A673 (cell line): ENCODE measurements around the gene TAP2. TPM values are rescaled to one million over a fixed set of nuclear protein-coding genes. Genes with fewer than 3 reads are reported as not detected.

Experiments
- BruUV-seq: library from RNA; stranded (reverse); fragments of 400-500 nt; replicated peaks from 2 replicates; lab custom pipeline; 2021; lab: Mats Ljungman, UMichigan
- CTCF ChIA-PET: fragments of 300-600 bp; sonication (Branson Sonifier 250); formaldehyde crosslinking; loops from one replicate; lab custom pipeline; 2022; ENCODE audit warnings: antibody characterized with exemption; lab: Charles Lee
- POLR2A ChIA-PET: fragments of 300-600 bp; sonication (Branson Sonifier 250); formaldehyde crosslinking; loops from one replicate; lab custom pipeline; 2022; ENCODE audit warnings: antibody characterized with exemption; ENCODE audit not compliant: low non-redundant PET; lab: Charles Lee
- DNase-seq: peaks from one replicate; pipeline ENCODE4 v3.0.0-alpha.2; 2015; ENCODE audit warnings: low spot score
- H3K27ac ChIP-seq: fragments of 200-600 bp; sonication (generic); 2 replicates; pipeline ENCODE4 v1.5.1; 2016; ENCODE audit warnings: mixed run types, low read depth, mild to moderate bottlenecking, mixed read lengths, antibody characterized with exemption, low read length; ENCODE audit not compliant: poor library complexity, severe bottlenecking
- H3K27me3 ChIP-seq: fragments of 200-600 bp; sonication (generic); replicated peaks from 2 replicates; pipeline ENCODE4 v1.6.1; 2017; ENCODE audit warnings: mixed run types, low read depth, mild to moderate bottlenecking, mixed read lengths, antibody characterized with exemption, low read length; ENCODE audit not compliant: insufficient read depth, poor library complexity
- H3K36me3 ChIP-seq: fragments of 200-600 bp; sonication (generic); 2 replicates; pipeline ENCODE4 v1.6.1; 2016; ENCODE audit warnings: mixed run types, mild to moderate bottlenecking, mixed read lengths, antibody characterized with exemption, low read length; ENCODE audit not compliant: insufficient read depth, poor library complexity, severe bottlenecking
- H3K4me1 ChIP-seq: fragments of 200-600 bp; sonication (generic); 2 replicates; pipeline ENCODE4 v1.6.1; 2017; ENCODE audit warnings: mixed run types, mild to moderate bottlenecking, mixed read lengths, antibody characterized with exemption, low read length; ENCODE audit not compliant: insufficient read depth, poor library complexity, severe bottlenecking
- H3K4me3 ChIP-seq: fragments of 200-600 bp; sonication (generic); 2 replicates; pipeline ENCODE4 v1.5.1; 2016; ENCODE audit warnings: low read depth, mixed run types, mild to moderate bottlenecking, mixed read lengths, low read length; ENCODE audit not compliant: poor library complexity, severe bottlenecking
- H3K9me3 ChIP-seq: fragments of 200-600 bp; sonication (generic); 2 replicates; pipeline ENCODE4 v1.6.1; 2016; ENCODE audit warnings: mixed run types, low read depth, mild to moderate bottlenecking, mixed read lengths, antibody characterized with exemption, low read length; ENCODE audit not compliant: poor library complexity, severe bottlenecking
- CTCF ChIP-seq: fragments of 300-800, 200-600 bp; sonication (generic); conservative IDR thresholded peaks from 2 replicates; pipeline ENCODE4 v1.5.1; 2017; ENCODE audit warnings: low read depth, mild to moderate bottlenecking, antibody characterized with exemption, low read length, moderate library complexity, mixed read lengths
- EZH2 ChIP-seq: fragments of 200-600 bp; sonication (generic); IDR thresholded peaks from 2 replicates; pipeline ENCODE4 v1.6.1; 2017; ENCODE audit warnings: borderline replicate concordance, low read depth, mild to moderate bottlenecking, mixed read lengths, antibody characterized with exemption, low read length; ENCODE audit not compliant: poor library complexity, severe bottlenecking
- intact Hi-C: fragments of 100-400 bp; cut with micrococcal nuclease; formaldehyde crosslinking; loops from one replicate; pipeline ENCODE4 v1.10.0; 2022; ENCODE audit not compliant: unreplicated experiment
- total RNA-seq: library from RNA; stranded (reverse); gene quantifications from 2 replicates; pipeline ENCODE4 v1.2.3, GENCODE V29; 2021

The TAP2 gene
- total RNA-seq, 1 experiment from 2014 or later = 46.5 TPM

DNA sequence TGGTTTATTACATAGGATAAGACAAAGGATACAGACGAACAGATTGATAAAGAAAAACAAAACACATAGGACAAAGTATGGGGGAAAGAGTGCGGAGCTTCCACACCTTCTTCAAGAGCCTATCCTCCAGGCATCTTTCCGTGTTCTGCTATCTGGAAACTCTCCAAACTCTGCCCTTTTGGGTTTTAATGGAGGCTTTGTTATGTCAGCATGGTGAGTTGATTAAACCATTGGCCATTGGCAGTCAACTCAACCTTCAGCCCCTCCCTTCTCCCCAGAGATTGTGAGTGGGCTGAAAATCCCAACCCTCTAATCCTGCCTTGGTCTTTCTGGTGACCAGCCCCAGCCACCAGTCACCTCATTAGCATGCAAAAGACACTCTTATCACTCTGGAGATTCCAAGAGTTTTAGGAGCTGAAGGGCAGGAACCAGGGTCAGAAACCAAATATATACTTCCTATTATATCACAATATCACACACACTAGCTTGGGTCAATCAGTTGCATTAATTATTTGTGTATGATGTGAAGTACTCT, 45.6 kb downstream of the TAP2 start:
- Histone ChIP-seq H3K36me3 (no peaks in the 10 kb centered on the region), H3K27me3 (peaks cover 75% of the 10 kb centered on the region), H3K27ac (no peak overlapping the region), H3K9me3 (no peaks in the 10 kb centered on the region), H3K4me1 (no peaks in the 10 kb centered on the region), H3K4me3 (no peak overlapping the region)
- no peak for DNase-seq
- POLR2A ChIA-PET = no interaction called here
- CTCF ChIA-PET = no interaction called here
- no TSS peak for BruUV-seq
- TF ChIP-seq EZH2 (no peak), CTCF (no peak)
- intact Hi-C loops = loop anchor here (10.0 kb wide), 1 partner anchor 548 kb away; no protein-coding TSS in a partner anchor

DNA sequence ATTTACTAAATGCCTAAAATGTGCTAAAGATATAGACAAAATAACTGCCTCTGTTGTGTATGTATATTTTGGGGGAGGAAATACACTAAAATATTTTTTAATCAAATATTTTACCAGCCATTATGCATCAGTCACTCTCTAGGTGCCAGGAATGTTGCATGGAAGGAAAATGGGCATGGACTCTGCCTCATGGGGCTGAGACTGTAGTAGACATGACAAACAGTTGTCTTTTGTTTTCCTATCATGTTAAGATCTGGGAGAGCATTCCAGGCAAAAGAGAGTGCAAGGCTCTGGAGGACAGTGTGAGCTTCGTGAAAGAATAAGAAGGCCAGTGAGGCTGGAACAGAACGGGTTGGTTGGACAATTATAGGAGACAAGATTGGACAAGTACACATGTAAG, 48.2 kb downstream of the TAP2 start:
- ChIA-PET CTCF (interaction anchor here (1.0 kb wide), 1 partner anchor 78 kb away, joined by 3 read pairs; no protein-coding TSS in a partner anchor), POLR2A (no interaction called here)
- H3K27ac ChIP-seq = no peak overlapping the region
- no peak for DNase-seq
- H3K9me3 ChIP-seq = no peaks in the 10 kb centered on the region
- H3K27me3 ChIP-seq = peaks cover 76% of the 10 kb centered on the region
- no peaks in the 10 kb centered on the region for H3K36me3 ChIP-seq
- H3K4me1 ChIP-seq = no peaks in the 10 kb centered on the region
- TF ChIP-seq EZH2 (no peak), CTCF (no peak)
- intact Hi-C loops = loop anchor here (10.0 kb wide), 1 partner anchor 546 kb away; no protein-coding TSS in a partner anchor
- no TSS peak for BruUV-seq
- no peak overlapping the region for H3K4me3 ChIP-seq

Other genes with a start within 250 kb of the TAP2 start
- not detected in 2 replicates for gene HLA-DRB1, start 248.9 kb downstream of the TAP2 start, total RNA-seq
- gene HLA-DQA1, start 201.3 kb downstream of the TAP2 start, total RNA-seq = not detected in 2 replicates
- not detected in 2 replicates for gene HLA-DQB1, start 172.1 kb downstream of the TAP2 start, total RNA-seq
- gene HLA-DQA2, start 97.3 kb downstream of the TAP2 start, total RNA-seq = not detected in 2 replicates
- not detected in 2 replicates for gene HLA-DQB2, start 75.2 kb downstream of the TAP2 start, total RNA-seq
- gene HLA-DOB, start 21.7 kb downstream of the TAP2 start, total RNA-seq = 2.0 and 2.8 TPM in 2 replicates
- gene PSMB8, start 5.3 kb upstream of the TAP2 start, total RNA-seq = 20.2 and 21.8 TPM in 2 replicates
- 11.7 and 12.3 TPM in 2 replicates for gene TAP1, start 15.0 kb upstream of the TAP2 start, total RNA-seq
- gene PSMB9, start 15.5 kb upstream of the TAP2 start, total RNA-seq = 4.3 and 6.8 TPM in 2 replicates
- gene HLA-DMB, start 102.3 kb upstream of the TAP2 start, total RNA-seq = 0.34 and 0.46 TPM in 2 replicates
- 1.4 and 1.9 TPM in 2 replicates for gene HLA-DMA, start 114.4 kb upstream of the TAP2 start, total RNA-seq
- 276 and 335 TPM in 2 replicates for gene BRD2, start 129.9 kb upstream of the TAP2 start, total RNA-seq
- gene HLA-DOA, start 170.9 kb upstream of the TAP2 start, total RNA-seq = 0.46 and 0.58 TPM in 2 replicates
- gene HLA-DPA1, start 234.9 kb upstream of the TAP2 start, total RNA-seq = 0.35 and 0.43 TPM in 2 replicates
- 2.3 and 2.7 TPM in 2 replicates for gene HLA-DPB1, start 237.3 kb upstream of the TAP2 start, total RNA-seq